Liver (tissue), 9 donors: ENCODE measurements around the gene OR10G6. TPM values are rescaled to one million over a fixed set of nuclear protein-coding genes. Genes with fewer than 3 reads are reported as not detected.

Experiments used
- DNase-seq: peaks from one replicate; pipeline ENCODE4 v3.0.0-alpha.2; 2017; ENCODE audit warnings: low spot score
- H3K27ac ChIP-seq, 2 donors: one replicate each; pipeline ENCODE4 v1.7.0; 2013; ENCODE audit warnings: inconsistent platforms in 2 of 2, low read length in 2 of 2, control low read depth in 1 of 2, low read depth in 1 of 2, mild to moderate bottlenecking in 1 of 2
- H3K27me3 ChIP-seq, 4 donors: one replicate each; pipeline versions ENCODE4 v1.6.1 to v1.7.0; 2013; ENCODE audit warnings: low read length in 3 of 4, inconsistent platforms in 1 of 4, mild to moderate bottlenecking in 1 of 4, moderate library complexity in 1 of 4; ENCODE audit not compliant: control insufficient read depth in 4 of 4, insufficient read depth in 4 of 4
- H3K36me3 ChIP-seq, 4 donors: one replicate each; pipeline versions ENCODE4 v1.6.1 to v1.7.0; 2013; ENCODE audit warnings: low read length in 3 of 4, mild to moderate bottlenecking in 3 of 4, low read depth in 1 of 4, moderate library complexity in 1 of 4; ENCODE audit not compliant: control insufficient read depth in 4 of 4, insufficient read depth in 3 of 4
- H3K4me1 ChIP-seq, 4 donors: one replicate each; pipeline versions ENCODE4 v1.6.1 to v1.7.0; 2013; ENCODE audit warnings: low read length in 3 of 4, mild to moderate bottlenecking in 3 of 4, moderate library complexity in 1 of 4; ENCODE audit not compliant: control insufficient read depth in 4 of 4, insufficient read depth in 4 of 4
- H3K4me3 ChIP-seq, 3 donors: one replicate each; pipeline versions ENCODE4 v1.6.1 to v1.7.0; 2013; ENCODE audit warnings: low read length in 3 of 3, control low read depth in 1 of 3, low read depth in 1 of 3, mild to moderate bottlenecking in 1 of 3
- H3K9ac ChIP-seq, 2 donors: one replicate each; pipeline ENCODE4 v1.7.0; 2013; ENCODE audit warnings: low read length in 2 of 2, mild to moderate bottlenecking in 2 of 2, moderate library complexity in 2 of 2, control low read depth in 1 of 2, low read depth in 1 of 2
- H3K9me3 ChIP-seq, 4 donors: one replicate each; pipeline versions ENCODE4 v1.6.1 to v1.7.0; 2013; ENCODE audit warnings: low read length in 3 of 4; ENCODE audit not compliant: control insufficient read depth in 4 of 4
- EGR1 ChIP-seq, 2 donors: IDR thresholded peaks; 2 replicates each; pipeline ENCODE4 v1.6.1; 2016 to 2018; ENCODE audit warnings: antibody characterized with exemption in 2 of 2, low read depth in 2 of 2
- GABPA ChIP-seq, 2 donors: IDR thresholded peaks in 1 of 2; conservative IDR thresholded peaks in 1 of 2; 2 replicates each; pipeline ENCODE4 v1.6.1; 2016; ENCODE audit warnings: antibody characterized with exemption in 2 of 2, mild to moderate bottlenecking in 1 of 2, moderate library complexity in 1 of 2
- HNF4G ChIP-seq: IDR thresholded peaks from 2 replicates; pipeline ENCODE4 v1.6.1; 2016; ENCODE audit warnings: antibody characterized with exemption
- JUND ChIP-seq, 2 donors: IDR thresholded peaks; 2 replicates each; pipeline ENCODE4 v1.6.1; 2016; ENCODE audit warnings: antibody characterized with exemption in 2 of 2
- NR2F2 ChIP-seq: IDR thresholded peaks from 2 replicates; pipeline ENCODE4 v1.6.1; 2016; ENCODE audit warnings: antibody characterized with exemption
- REST ChIP-seq: IDR thresholded peaks from 2 replicates; pipeline ENCODE4 v1.6.1; 2016; ENCODE audit warnings: antibody characterized with exemption, mild to moderate bottlenecking
- RXRA ChIP-seq, 2 donors: IDR thresholded peaks; 2 replicates each; pipeline ENCODE4 v1.6.1; 2017 to 2018; ENCODE audit warnings: antibody characterized with exemption in 2 of 2, mild to moderate bottlenecking in 1 of 2
- TAF1 ChIP-seq: conservative IDR thresholded peaks from 2 replicates; pipeline ENCODE4 v1.6.1; 2016; ENCODE audit warnings: antibody characterized with exemption, mild to moderate bottlenecking
- YY1 ChIP-seq: IDR thresholded peaks from 2 replicates; pipeline ENCODE4 v1.6.1; 2016; ENCODE audit warnings: antibody characterized with exemption, mild to moderate bottlenecking
- WGBS: extraction: QIAGEN DNeasy Blood & Tissue Kit; methylation state at CpG from one replicate; pipeline ENCODE4 v1.1.7; 2013; 5-methylcytosine and 5-hydroxymethylcytosine counted together
- polyA plus RNA-seq, 2 donors: library from polyadenylated mRNA; stranded (reverse) in 1 of 2; unstranded in 1 of 2; fragments of 200-250 nt in 1 of 2; fragments of >200 nt in 1 of 2; fragmentation: Nextera tagmentation in 1 of 2; extraction: Ambion mirVana in 1 of 2; gene quantifications; one replicate each; pipeline versions ENCODE4 v1.2.1 to v1.2.3, GENCODE V29; 2013 to 2015
- total RNA-seq, 2 donors: library from RNA; depleted of rRNA; stranded (reverse); fragments of >200 nt; gene quantifications; one replicate each; pipeline ENCODE4 v1.2.3, GENCODE V29; 2014
- TF ChIP-seq, protein P1 (sequence below): IDR thresholded peaks from 2 replicates; pipeline ENCODE4 v1.6.1; 2016; ENCODE audit warnings: antibody characterized with exemption
- donor health status: healthy.
- donor health status: healthy.
- donor health status: healthy.
- donor health status: healthy.
- donor health status: healthy.

The OR10G6 gene
- total and polyA plus RNA-seq, 4 donors, result not detected

- TF ChIP-seq NR2F2, result no peak
These were observed 15.7 kb downstream of the OR10G6 start (continued) for GRCh38 chr11:123979311-123979710.

DNA sequence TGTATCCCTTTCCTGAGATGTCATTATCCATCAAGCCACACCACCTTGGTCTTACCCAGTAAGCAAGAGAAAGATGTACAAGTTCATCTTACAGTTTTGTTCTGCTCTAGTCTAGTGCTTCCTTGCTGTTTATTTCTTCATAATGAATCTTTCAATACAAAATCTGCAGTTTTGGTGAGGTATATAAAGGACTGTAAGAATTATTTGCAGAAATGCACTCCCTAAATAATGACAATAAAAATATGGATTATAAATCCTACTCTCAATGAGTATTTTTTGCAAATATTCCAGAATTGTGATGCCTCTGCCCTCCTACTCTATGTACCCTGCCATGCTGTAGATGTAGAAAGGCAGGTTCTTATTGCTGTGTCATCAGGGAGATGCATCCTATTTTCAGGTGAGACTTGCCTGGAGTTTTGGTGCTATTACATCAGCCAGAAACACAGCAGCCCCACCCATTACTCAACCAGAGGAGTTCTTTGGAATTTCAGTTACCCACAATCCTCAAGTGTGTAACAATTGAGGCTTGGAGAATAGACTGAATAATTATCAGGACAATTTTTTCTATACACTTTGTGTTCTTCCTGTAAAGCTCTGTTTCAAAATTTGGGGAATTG is 17.1 kb downstream of the OR10G6 start, which contains the start of gene OR10S1:
TSS of gene OR10S1 (minus strand) at position 51 of the 617 bp plus-strand sequence. CDS start 117 bp downstream, outside the sequence.
- no peaks in the 10 kb centered on the region for H3K9me3 ChIP-seq
- no peak within 1 kb of the TSS for H3K4me3 ChIP-seq
- TF ChIP-seq RXRA (IDR thresholded peaks at IDR 0.05) (no peak), YY1 (no peak), NR2F2 (no peak), REST (no peak), GABPA (IDR thresholded peaks at IDR 0.05 in 1 of 2, conservative IDR thresholded peaks at IDR 0.05 in 1 of 2) (no peak), HNF4G (no peak), TAF1 (no peak), JUND (IDR thresholded peaks at IDR 0.05) (no peak)
- TF ChIP-seq, protein P1, sequence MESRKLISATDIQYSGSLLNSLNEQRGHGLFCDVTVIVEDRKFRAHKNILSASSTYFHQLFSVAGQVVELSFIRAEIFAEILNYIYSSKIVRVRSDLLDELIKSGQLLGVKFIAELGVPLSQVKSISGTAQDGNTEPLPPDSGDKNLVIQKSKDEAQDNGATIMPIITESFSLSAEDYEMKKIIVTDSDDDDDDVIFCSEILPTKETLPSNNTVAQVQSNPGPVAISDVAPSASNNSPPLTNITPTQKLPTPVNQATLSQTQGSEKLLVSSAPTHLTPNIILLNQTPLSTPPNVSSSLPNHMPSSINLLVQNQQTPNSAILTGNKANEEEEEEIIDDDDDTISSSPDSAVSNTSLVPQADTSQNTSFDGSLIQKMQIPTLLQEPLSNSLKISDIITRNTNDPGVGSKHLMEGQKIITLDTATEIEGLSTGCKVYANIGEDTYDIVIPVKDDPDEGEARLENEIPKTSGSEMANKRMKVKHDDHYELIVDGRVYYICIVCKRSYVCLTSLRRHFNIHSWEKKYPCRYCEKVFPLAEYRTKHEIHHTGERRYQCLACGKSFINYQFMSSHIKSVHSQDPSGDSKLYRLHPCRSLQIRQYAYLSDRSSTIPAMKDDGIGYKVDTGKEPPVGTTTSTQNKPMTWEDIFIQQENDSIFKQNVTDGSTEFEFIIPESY, result no peak
- H3K9ac ChIP-seq, result no peak within 1 kb of the TSS
- no peak within 1 kb of the TSS for H3K27ac ChIP-seq
- DNase-seq, result no peak
- H3K27me3 ChIP-seq, result no peaks in the 10 kb centered on the region
- no peaks in the 10 kb centered on the region for H3K4me1 ChIP-seq
- H3K36me3 ChIP-seq, result no peaks in the 10 kb centered on the region

DNA sequence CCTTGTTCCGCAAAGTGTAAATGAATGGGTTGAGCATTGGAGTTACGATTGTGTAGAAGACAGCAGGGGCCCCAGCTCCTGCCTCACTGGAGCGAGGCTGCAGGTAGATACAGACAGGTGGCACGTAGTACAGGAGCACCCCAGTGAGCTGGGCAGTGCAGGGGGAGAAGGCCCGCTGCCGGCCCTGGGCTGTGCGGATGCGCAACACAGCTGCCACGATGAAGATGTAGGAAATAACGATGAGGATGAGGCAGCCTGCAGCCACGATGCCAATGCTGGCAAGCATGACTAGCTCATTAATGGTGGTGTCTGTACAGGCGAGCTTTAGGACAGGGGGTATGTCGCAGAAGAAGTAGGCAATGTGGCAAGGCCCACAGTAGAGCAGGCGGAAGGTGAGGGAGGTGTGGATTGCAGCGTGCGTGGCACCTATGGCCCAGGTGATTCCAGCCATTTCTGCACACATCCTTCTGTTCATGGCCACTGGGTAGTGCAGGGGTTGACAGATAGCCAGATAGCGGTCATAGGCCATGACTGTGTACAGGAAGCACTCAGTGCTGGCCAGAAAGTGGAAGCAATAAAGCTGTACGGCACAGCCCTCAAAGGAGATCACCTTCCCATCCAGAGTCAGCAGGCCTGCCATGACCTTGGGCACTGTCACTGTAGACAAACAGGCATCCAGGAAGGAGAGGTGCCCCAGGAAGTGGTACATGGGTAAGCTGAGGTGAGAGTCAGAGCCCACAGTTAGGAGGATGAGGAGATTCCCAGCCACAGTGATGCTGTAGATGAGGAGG is 18.0 kb downstream of the OR10G6 start:
- Histone ChIP-seq H3K27ac (no peak overlapping the region), H3K9me3 (no peaks in the 10 kb centered on the region), H3K9ac (no peak overlapping the region), H3K27me3 (no peaks in the 10 kb centered on the region), H3K4me1 (no peaks in the 10 kb centered on the region), H3K36me3 (no peaks in the 10 kb centered on the region), H3K4me3 (no peak overlapping the region)
- TF ChIP-seq TAF1 (no peak), EGR1 (IDR thresholded peaks at IDR 0.05; ENCODE audit: low read depth in 2 of 2) (no peak), JUND (IDR thresholded peaks at IDR 0.05) (no peak)
- WGBS, result 86% methylated on average over 18 of the region's 18 CpGs
- no peak for DNase-seq
